WTC11 (cell line): ENCODE measurements around the gene TCHH.

ENCODE experiments used
- ATF1 ChIP-seq: sonication (generic); formaldehyde crosslinking; IDR thresholded peaks from 2 replicates; pipeline ENCODE4 v1.8.1; 2023; ENCODE audit warnings: mild to moderate bottlenecking, moderate library complexity, missing genetic modification reagents
- IRF2 ChIP-seq: sonication (generic); formaldehyde crosslinking; IDR thresholded peaks from 2 replicates; pipeline ENCODE4 v1.8.0; 2022; ENCODE audit warnings: low read depth, missing genetic modification reagents, borderline replicate concordance
- NR1H2 ChIP-seq: sonication (generic); formaldehyde crosslinking; IDR thresholded peaks from 2 replicates; pipeline ENCODE4 v1.9.0; 2021; ENCODE audit warnings: mild to moderate bottlenecking, moderate library complexity, missing genetic modification reagents
- RELA ChIP-seq: sonication (generic); formaldehyde crosslinking; IDR thresholded peaks from 2 replicates; pipeline ENCODE4 v1.8.1; 2022; ENCODE audit warnings: missing genetic modification reagents, mild to moderate bottlenecking, borderline replicate concordance
- ZBTB21 ChIP-seq: sonication (generic); formaldehyde crosslinking; IDR thresholded peaks from 2 replicates; pipeline ENCODE4 v1.8.1; 2023; ENCODE audit warnings: mild to moderate bottlenecking, missing genetic modification reagents, borderline replicate concordance
- TF ChIP-seq, protein P1 (sequence below): fragments of 200-600 bp; IDR thresholded peaks from 2 replicates; pipeline ENCODE4 v1.8.0; 2022; ENCODE audit warnings: antibody characterized with exemption
- TF ChIP-seq, protein P2 (sequence below): sonication (generic); formaldehyde crosslinking; IDR thresholded peaks from 2 replicates; pipeline ENCODE4 v1.8.0; 2023; ENCODE audit warnings: missing genetic modification reagents, mild to moderate bottlenecking, borderline replicate concordance

- TF ChIP-seq NR1H2 (0 out of 2 replicates have a peak, but pooled peaks have one; percentile 36), IRF2 (CRISPR knock-in tag) (peak; percentile 74; the same call in 1 of the 2 replicates), RELA (CRISPR knock-in tag) (peak; percentile 95), ZBTB21 (CRISPR knock-in tag) (peak; percentile 90; the same call in 1 of the 2 replicates), ATF1 (no peak; the same call in 1 of the 2 replicates)
- TF ChIP-seq, protein P1, sequence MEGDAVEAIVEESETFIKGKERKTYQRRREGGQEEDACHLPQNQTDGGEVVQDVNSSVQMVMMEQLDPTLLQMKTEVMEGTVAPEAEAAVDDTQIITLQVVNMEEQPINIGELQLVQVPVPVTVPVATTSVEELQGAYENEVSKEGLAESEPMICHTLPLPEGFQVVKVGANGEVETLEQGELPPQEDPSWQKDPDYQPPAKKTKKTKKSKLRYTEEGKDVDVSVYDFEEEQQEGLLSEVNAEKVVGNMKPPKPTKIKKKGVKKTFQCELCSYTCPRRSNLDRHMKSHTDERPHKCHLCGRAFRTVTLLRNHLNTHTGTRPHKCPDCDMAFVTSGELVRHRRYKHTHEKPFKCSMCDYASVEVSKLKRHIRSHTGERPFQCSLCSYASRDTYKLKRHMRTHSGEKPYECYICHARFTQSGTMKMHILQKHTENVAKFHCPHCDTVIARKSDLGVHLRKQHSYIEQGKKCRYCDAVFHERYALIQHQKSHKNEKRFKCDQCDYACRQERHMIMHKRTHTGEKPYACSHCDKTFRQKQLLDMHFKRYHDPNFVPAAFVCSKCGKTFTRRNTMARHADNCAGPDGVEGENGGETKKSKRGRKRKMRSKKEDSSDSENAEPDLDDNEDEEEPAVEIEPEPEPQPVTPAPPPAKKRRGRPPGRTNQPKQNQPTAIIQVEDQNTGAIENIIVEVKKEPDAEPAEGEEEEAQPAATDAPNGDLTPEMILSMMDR: no peak
- TF ChIP-seq, protein P2, sequence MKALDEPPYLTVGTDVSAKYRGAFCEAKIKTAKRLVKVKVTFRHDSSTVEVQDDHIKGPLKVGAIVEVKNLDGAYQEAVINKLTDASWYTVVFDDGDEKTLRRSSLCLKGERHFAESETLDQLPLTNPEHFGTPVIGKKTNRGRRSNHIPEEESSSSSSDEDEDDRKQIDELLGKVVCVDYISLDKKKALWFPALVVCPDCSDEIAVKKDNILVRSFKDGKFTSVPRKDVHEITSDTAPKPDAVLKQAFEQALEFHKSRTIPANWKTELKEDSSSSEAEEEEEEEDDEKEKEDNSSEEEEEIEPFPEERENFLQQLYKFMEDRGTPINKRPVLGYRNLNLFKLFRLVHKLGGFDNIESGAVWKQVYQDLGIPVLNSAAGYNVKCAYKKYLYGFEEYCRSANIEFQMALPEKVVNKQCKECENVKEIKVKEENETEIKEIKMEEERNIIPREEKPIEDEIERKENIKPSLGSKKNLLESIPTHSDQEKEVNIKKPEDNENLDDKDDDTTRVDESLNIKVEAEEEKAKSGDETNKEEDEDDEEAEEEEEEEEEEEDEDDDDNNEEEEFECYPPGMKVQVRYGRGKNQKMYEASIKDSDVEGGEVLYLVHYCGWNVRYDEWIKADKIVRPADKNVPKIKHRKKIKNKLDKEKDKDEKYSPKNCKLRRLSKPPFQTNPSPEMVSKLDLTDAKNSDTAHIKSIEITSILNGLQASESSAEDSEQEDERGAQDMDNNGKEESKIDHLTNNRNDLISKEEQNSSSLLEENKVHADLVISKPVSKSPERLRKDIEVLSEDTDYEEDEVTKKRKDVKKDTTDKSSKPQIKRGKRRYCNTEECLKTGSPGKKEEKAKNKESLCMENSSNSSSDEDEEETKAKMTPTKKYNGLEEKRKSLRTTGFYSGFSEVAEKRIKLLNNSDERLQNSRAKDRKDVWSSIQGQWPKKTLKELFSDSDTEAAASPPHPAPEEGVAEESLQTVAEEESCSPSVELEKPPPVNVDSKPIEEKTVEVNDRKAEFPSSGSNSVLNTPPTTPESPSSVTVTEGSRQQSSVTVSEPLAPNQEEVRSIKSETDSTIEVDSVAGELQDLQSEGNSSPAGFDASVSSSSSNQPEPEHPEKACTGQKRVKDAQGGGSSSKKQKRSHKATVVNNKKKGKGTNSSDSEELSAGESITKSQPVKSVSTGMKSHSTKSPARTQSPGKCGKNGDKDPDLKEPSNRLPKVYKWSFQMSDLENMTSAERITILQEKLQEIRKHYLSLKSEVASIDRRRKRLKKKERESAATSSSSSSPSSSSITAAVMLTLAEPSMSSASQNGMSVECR (CRISPR knock-in tag): peak; percentile 84
Measured at GRCh38 chr1:152111515-152111968, 3.7 kb downstream of the TCHH start.
